Measurements from ENCODE around the gene MRPL37. TPM values are rescaled to one million over a fixed set of nuclear protein-coding genes. Genes with fewer than 3 reads are reported as not detected.

MRPL37 gene
- total and polyA plus RNA-seq, 2 donors (not counting 3 experiments of a cell fraction or from before 2014, with no cell fraction given): 45.0 to 109 TPM

- no TSS peak for BruUV-seq (replicated peaks)
Measured at GRCh38 chr1:54163051-54163450, 36.9 kb upstream of the MRPL37 start.

More at GRCh38 chr1:54163051-54163450, 36.9 kb upstream of the MRPL37 start:
- no peaks in the 10 kb centered on the region for H3K9me1 ChIP-seq (replicated peaks; ENCODE audit: control insufficient read depth, extremely low read depth, insufficient read depth, low read length)
- no peaks in the 10 kb centered on the region for H3K27me3 ChIP-seq (ENCODE audit: control insufficient read depth in 2 of 2, insufficient read depth in 2 of 2, low read length in 2 of 2)
- CTCF ChIA-PET: interaction anchor here (0.9 to 1.4 kb wide), 4 partner anchors 9 to 42 kb away, joined by 3 to 4 read pairs (median 3); no protein-coding TSS in a partner anchor
- FAIRE-seq (no peak), DNase-seq (ENCODE audit: low read depth, low spot score) (no peak)
- no peaks in the 10 kb centered on the region for H3K9me3 ChIP-seq (replicated peaks; ENCODE audit: control insufficient read depth, insufficient read depth, low read length)
- POLR2A ChIA-PET: interaction anchor here (0.5 kb wide), 1 partner anchor 487 kb away, joined by 3 read pairs; no protein-coding TSS in a partner anchor
- H3K4me1 ChIP-seq (ENCODE audit: control insufficient read depth, extremely low read depth, insufficient read depth, low read length): no peaks in the 10 kb centered on the region
- no peak overlapping the region for H3K9ac ChIP-seq (replicated peaks; ENCODE audit: extremely low read depth, insufficient read depth, low read length)
- H3K27ac ChIP-seq (ENCODE audit: insufficient read depth, low read depth, low read length): no peak overlapping the region
- no peak overlapping the region for H3K4me2 ChIP-seq (ENCODE audit: insufficient read depth, low read length)
- H3K36me3 ChIP-seq (ENCODE audit: control insufficient read depth in 2 of 2, extremely low read depth in 1 of 2, insufficient read depth in 2 of 2, low read length in 2 of 2): no peaks in the 10 kb centered on the region
- intact Hi-C loops (cut with micrococcal nuclease): no loop called here
- TF ChIP-seq EZH2 (IDR thresholded peaks at IDR 0.05; ENCODE audit: borderline replicate concordance, low read depth, low read length, severe bottlenecking) (no peak), GATA2 (IDR thresholded peaks at IDR 0.05; ENCODE audit: insufficient read depth, insufficient read length, low read depth, low read length) (no peak), FOS (IDR thresholded peaks at IDR 0.05; ENCODE audit: borderline replicate concordance, insufficient read depth, low read length) (no peak), JUN (IDR thresholded peaks at IDR 0.05; ENCODE audit: borderline replicate concordance, insufficient read depth, insufficient read length, low read depth) (no peak), POLR2A (IDR thresholded peaks at IDR 0.05; ENCODE audit: low read depth, low read length) (no peak), POLR2AphosphoS5 (IDR thresholded peaks at IDR 0.05; ENCODE audit: insufficient read depth, low read depth, low read length) (no peak), MYC (IDR thresholded peaks at IDR 0.05; ENCODE audit: low read depth, low read length) (no peak)
- TF ChIP-seq, protein P1, sequence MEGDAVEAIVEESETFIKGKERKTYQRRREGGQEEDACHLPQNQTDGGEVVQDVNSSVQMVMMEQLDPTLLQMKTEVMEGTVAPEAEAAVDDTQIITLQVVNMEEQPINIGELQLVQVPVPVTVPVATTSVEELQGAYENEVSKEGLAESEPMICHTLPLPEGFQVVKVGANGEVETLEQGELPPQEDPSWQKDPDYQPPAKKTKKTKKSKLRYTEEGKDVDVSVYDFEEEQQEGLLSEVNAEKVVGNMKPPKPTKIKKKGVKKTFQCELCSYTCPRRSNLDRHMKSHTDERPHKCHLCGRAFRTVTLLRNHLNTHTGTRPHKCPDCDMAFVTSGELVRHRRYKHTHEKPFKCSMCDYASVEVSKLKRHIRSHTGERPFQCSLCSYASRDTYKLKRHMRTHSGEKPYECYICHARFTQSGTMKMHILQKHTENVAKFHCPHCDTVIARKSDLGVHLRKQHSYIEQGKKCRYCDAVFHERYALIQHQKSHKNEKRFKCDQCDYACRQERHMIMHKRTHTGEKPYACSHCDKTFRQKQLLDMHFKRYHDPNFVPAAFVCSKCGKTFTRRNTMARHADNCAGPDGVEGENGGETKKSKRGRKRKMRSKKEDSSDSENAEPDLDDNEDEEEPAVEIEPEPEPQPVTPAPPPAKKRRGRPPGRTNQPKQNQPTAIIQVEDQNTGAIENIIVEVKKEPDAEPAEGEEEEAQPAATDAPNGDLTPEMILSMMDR (IDR thresholded peaks at IDR 0.05; ENCODE audit: extremely low read depth in 1 of 2, insufficient read depth in 1 of 2, low read depth in 1 of 2, low read length in 2 of 2): no peak
- TF ChIP-seq, protein P2, sequence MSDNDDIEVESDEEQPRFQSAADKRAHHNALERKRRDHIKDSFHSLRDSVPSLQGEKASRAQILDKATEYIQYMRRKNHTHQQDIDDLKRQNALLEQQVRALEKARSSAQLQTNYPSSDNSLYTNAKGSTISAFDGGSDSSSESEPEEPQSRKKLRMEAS (IDR thresholded peaks at IDR 0.05; ENCODE audit: insufficient read depth, insufficient read length): no peak
- no peak overlapping the region for H2AFZ ChIP-seq (ENCODE audit: low read depth, low read length)
- H3K4me3 ChIP-seq (replicated peaks in 1 of 3; ENCODE audit: insufficient read depth in 1 of 3, low read depth in 1 of 3, low read length in 3 of 3): no peak overlapping the region
- no peaks in the 10 kb centered on the region for H4K20me1 ChIP-seq (replicated peaks; ENCODE audit: control insufficient read depth, extremely low read depth, insufficient read depth, low read length)
- dilution Hi-C loops (cut with MboI; ENCODE audit: extremely low pct_ligation_motif_present, low sequenced_read_pairs): no loop called here
- H3K79me2 ChIP-seq (ENCODE audit: control insufficient read depth, insufficient read depth, low read length): no peaks in the 10 kb centered on the region

Measured in endothelial cell of umbilical vein (primary cell).